Smooth muscle cell (in vitro differentiated cells): Measurements from ENCODE around the gene SLC20A1. TPM values are rescaled to one million over a fixed set of nuclear protein-coding genes. Genes with fewer than 3 reads are reported as not detected.
A peak's percentile ranks its signal among the peaks of the same experiment; 100 is the strongest.

Experiments
- DNase-seq: peaks from one replicate; lab custom pipeline; 2025; ENCODE audit not compliant: unreplicated experiment; lab: John Stamatoyannopoulos, UW
- H2AFZ ChIP-seq: fragments of 200-600 bp; sonication (generic); 2 replicates; pipeline ENCODE4 v1.6.0; 2016; ENCODE audit warnings: antibody characterized with exemption, low read depth, mild to moderate bottlenecking
- H3F3A ChIP-seq: fragments of 200-600 bp; sonication (generic); 2 replicates; pipeline ENCODE4 v1.6.0; 2017; ENCODE audit warnings: antibody characterized with exemption, low read depth
- H3K27ac ChIP-seq: fragments of 200-600 bp; sonication (generic); 2 replicates; pipeline ENCODE4 v1.5.1; 2016; ENCODE audit warnings: low read depth, mild to moderate bottlenecking
- H3K27me3 ChIP-seq: fragments of 200-600 bp; sonication (generic); 2 replicates; pipeline ENCODE4 v1.6.1; 2016; ENCODE audit warnings: low read depth, mild to moderate bottlenecking
- H3K36me3 ChIP-seq: fragments of 200-600 bp; sonication (generic); 2 replicates; pipeline ENCODE4 v1.5.1; 2016; ENCODE audit warnings: low read depth
- H3K4me1 ChIP-seq: fragments of 200-600 bp; sonication (generic); 2 replicates; pipeline ENCODE4 v1.5.1; 2016; ENCODE audit warnings: low read depth
- H3K4me2 ChIP-seq: fragments of 200-600 bp; sonication (generic); 2 replicates; pipeline ENCODE4 v1.6.0; 2016; ENCODE audit warnings: mild to moderate bottlenecking
- H3K4me3 ChIP-seq: fragments of 200-600 bp; sonication (generic); 2 replicates; pipeline ENCODE4 v1.5.1; 2016; ENCODE audit warnings: mild to moderate bottlenecking
- H3K79me2 ChIP-seq: fragments of 200-600 bp; sonication (generic); 2 replicates; pipeline ENCODE4 v1.6.0; 2016; ENCODE audit warnings: low read depth, mild to moderate bottlenecking
- H3K9ac ChIP-seq: fragments of 200-600 bp; sonication (generic); 2 replicates; pipeline ENCODE4 v1.6.0; 2016; ENCODE audit warnings: low read depth
- H3K9me3 ChIP-seq: fragments of 200-600 bp; sonication (generic); replicated peaks from 2 replicates; pipeline ENCODE4 v1.5.1; 2016; ENCODE audit warnings: low read depth
- H4K20me1 ChIP-seq: fragments of 200-600 bp; sonication (generic); 2 replicates; pipeline ENCODE4 v1.6.0; 2016; ENCODE audit warnings: low read depth
- CTCF ChIP-seq: fragments of 200-600 bp; sonication (generic); IDR thresholded peaks from 2 replicates; pipeline ENCODE4 v1.5.1; 2017; ENCODE audit warnings: borderline replicate concordance, mild to moderate bottlenecking, antibody characterized with exemption; ENCODE audit not compliant: insufficient read depth, poor library complexity, severe bottlenecking
- WGBS: methylation state at CpG from one replicate; pipeline ENCODE4 v1.1.7; 2016; ENCODE audit warnings: low lambda C conversion rate; 5-methylcytosine and 5-hydroxymethylcytosine counted together
- polyA plus RNA-seq: library from polyadenylated mRNA; unstranded; fragments of >200 nt; fragmentation: Nextera tagmentation; extraction: Ambion mirVana; gene quantifications from 2 replicates; pipeline ENCODE4 v1.2.1, GENCODE V29; 2016
- total RNA-seq: library from RNA; depleted of rRNA; stranded (reverse); fragments of >200 nt; gene quantifications from 2 replicates; pipeline ENCODE4 v1.2.3, GENCODE V29; 2014

SLC20A1 gene
- total and polyA plus RNA-seq, 2 experiments from 2014 or later, result 93.4 to 106 TPM

- 57% methylated on average over 7 of the region's 7 CpGs for WGBS
- Histone ChIP-seq H3K27ac (peak overlapping the region; percentile 91), H3K27me3 (no peaks in the 10 kb centered on the region), H3K79me2 (peaks cover 21% of the 10 kb centered on the region), H3K4me1 (peaks cover 27% of the 10 kb centered on the region), H3K4me2 (peak overlapping the region; percentile 17), H3K9me3 (no peaks in the 10 kb centered on the region), H3K36me3 (no peaks in the 10 kb centered on the region), H3K9ac (no peak overlapping the region), H2AFZ (no peak overlapping the region), H4K20me1 (peaks cover 18% of the 10 kb centered on the region), H3F3A (peaks cover 25% of the 10 kb centered on the region), H3K4me3 (no peak overlapping the region)
- no peak for TF ChIP-seq CTCF
- no peak for DNase-seq
These were observed 2.8 kb upstream of the SLC20A1 start for GRCh38 chr2:112642966-112643365.

- Histone ChIP-seq H3F3A (peaks cover 25% of the 10 kb centered on the region), H3K4me3 (no peak overlapping the region), H3K36me3 (no peaks in the 10 kb centered on the region), H3K4me2 (peak overlapping the region; percentile 17), H3K4me1 (peaks cover 32% of the 10 kb centered on the region), H3K79me2 (peaks cover 26% of the 10 kb centered on the region), H3K9me3 (no peaks in the 10 kb centered on the region), H4K20me1 (peaks cover 23% of the 10 kb centered on the region), H3K27me3 (no peaks in the 10 kb centered on the region), H3K9ac (no peak overlapping the region), H3K27ac (peak overlapping the region; percentile 91), H2AFZ (no peak overlapping the region)
- WGBS, result 88% methylated on average over 3 of the region's 3 CpGs
- DNase-seq, result no peak
- TF ChIP-seq CTCF, result no peak
These were observed 2.3 kb upstream of the SLC20A1 start for GRCh38 chr2:112643488-112643887.

- Histone ChIP-seq H3K9me3 (no peaks in the 10 kb centered on the region), H3K36me3 (no peaks in the 10 kb centered on the region), H3K9ac (peak overlapping the region; percentile 94), H3K27me3 (no peaks in the 10 kb centered on the region), H3K4me3 (peak overlapping the region; percentile 90), H4K20me1 (peaks cover 32% of the 10 kb centered on the region), H3F3A (peaks cover 25% of the 10 kb centered on the region), H3K79me2 (peaks cover 35% of the 10 kb centered on the region), H3K4me2 (peak overlapping the region; percentile 92), H2AFZ (no peak overlapping the region), H3K4me1 (peaks cover 35% of the 10 kb centered on the region), H3K27ac (peak overlapping the region; percentile 91)
- TF ChIP-seq CTCF, result no peak
- DNase-seq, result no peak
- 28% methylated on average over 11 of the region's 11 CpGs for WGBS
These were observed 1.4 kb upstream of the SLC20A1 start for GRCh38 chr2:112644155-112644932.

GRCh38 chr2:112644933-112645309 is 818 bp upstream of the SLC20A1 start:
- TF ChIP-seq CTCF, result no peak
- H2AFZ ChIP-seq, result no peak overlapping the region
- H3K27me3 ChIP-seq, result no peaks in the 10 kb centered on the region
- peak overlapping the region; percentile 92 for H3K4me2 ChIP-seq
- peaks cover 35% of the 10 kb centered on the region for H3K4me1 ChIP-seq
- peaks cover 38% of the 10 kb centered on the region for H4K20me1 ChIP-seq
- no peaks in the 10 kb centered on the region for H3K36me3 ChIP-seq
- H3K4me3 ChIP-seq, result peak overlapping the region; percentile 90
- no peak for DNase-seq
- peaks cover 21% of the 10 kb centered on the region for H3F3A ChIP-seq
- peak overlapping the region; percentile 94 for H3K9ac ChIP-seq
- no peaks in the 10 kb centered on the region for H3K9me3 ChIP-seq
- peaks cover 41% of the 10 kb centered on the region for H3K79me2 ChIP-seq
- peak overlapping the region; percentile 91 for H3K27ac ChIP-seq
- 2% methylated on average over 11 of the region's 11 CpGs for WGBS
